T-helper 17 cell (primary cell): ENCODE data around the gene SUFU. TPM values are rescaled to one million over a fixed set of nuclear protein-coding genes. Genes with fewer than 3 reads are reported as not detected.
A peak's percentile ranks its signal among the peaks of the same experiment; 100 is the strongest.
"Not testable (repeated sequence)": the region's sequence is repeated elsewhere in the genome, so short reads cannot be mapped to it uniquely, and the experiment has no call there.

Experiments
- ATAC-seq: fragments of 150-1000 bp; cut with Tn5 transposase; 2 replicates; pipeline ENCODE4 v1.10.0; 2021; ENCODE audit warnings: mild to moderate bottlenecking, moderate library complexity
- DNase-seq, 3 donors: peaks; one replicate each; pipeline versions ENCODE4 v3.0.0 to v3.0.0-alpha.2; 2020 to 2021
- H3K9me3 ChIP-seq: one replicate; pipeline ENCODE4 v1.7.0; 2013; ENCODE audit warnings: low read length, mild to moderate bottlenecking; ENCODE audit not compliant: control insufficient read depth, poor library complexity, severe bottlenecking
- H3K27ac Mint-ChIP-seq: one replicate; pipeline ENCODE4 v1.8.0; 2022; ENCODE audit warnings: mild to moderate bottlenecking, moderate library complexity, mixed read lengths
- H3K27me3 Mint-ChIP-seq: one replicate; pipeline ENCODE4 v1.8.0; 2022; ENCODE audit warnings: mixed read lengths
- H3K36me3 Mint-ChIP-seq: one replicate; pipeline ENCODE4 v1.8.0; 2022; ENCODE audit warnings: low read depth, mixed read lengths
- H3K4me1 Mint-ChIP-seq: one replicate; pipeline ENCODE4 v1.8.0; 2022; ENCODE audit warnings: mild to moderate bottlenecking, mixed read lengths
- H3K4me3 Mint-ChIP-seq: one replicate; pipeline ENCODE4 v1.8.0; 2022; ENCODE audit warnings: mild to moderate bottlenecking, moderate library complexity, mixed read lengths
- total RNA-seq, 4 donors: library from RNA in 2 of 4; stranded (reverse) in 2 of 4; gene quantifications; one replicate each; pipeline ENCODE4 v1.2.3 and lab custom pipeline; 2022 to 2026

SUFU gene
- total RNA-seq (10 to 100 TPM; 14.4 to 16.4 TPM), total RNA-seq (lab: John Stamatoyannopoulos, UW) (13.8 to 21.6 reads per million in 2 donors)

DNA sequence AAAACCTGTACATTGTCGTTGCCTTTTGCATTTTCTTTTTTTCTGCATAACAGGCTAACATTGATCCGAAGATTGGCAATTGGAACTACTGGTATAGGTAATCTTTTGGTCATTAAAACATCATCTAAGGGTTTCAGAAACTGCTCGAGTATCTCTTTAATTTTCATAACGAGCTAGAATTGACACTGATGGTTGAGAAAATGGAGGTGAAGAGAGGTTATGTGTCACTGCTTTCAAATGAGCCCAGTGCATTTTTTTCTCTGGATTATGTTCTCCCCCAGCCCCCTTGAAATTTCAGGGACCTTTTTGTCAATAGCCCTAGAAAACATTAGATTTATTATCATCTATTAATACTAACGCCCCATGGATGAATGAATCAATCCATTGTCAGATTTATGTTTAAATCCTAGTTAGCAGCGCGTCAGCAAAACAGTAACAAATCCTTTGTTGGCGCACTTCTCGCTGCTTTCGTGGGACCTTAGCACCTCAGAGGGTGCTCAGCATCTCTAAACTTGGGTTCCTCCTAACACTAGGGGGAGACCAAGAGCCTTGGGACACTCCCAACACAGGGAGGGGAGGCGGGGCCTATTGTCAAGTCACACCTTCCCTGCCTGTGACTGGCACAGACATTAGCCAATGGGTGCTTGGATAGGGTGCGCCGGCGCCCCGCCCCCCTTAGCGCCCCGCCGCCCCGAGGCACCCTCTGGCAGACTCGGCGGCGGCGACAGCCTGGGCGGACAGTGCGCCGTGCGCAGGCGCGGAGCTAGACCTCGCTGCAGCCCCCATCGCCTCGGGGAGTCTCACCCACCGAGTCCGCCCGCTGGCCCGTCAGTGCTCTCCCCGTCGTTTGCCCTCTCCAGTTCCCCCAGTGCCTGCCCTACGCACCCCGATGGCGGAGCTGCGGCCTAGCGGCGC is at the start of gene SUFU:
TSS of gene SUFU (plus strand) at position 709 of the 915 bp plus-strand sequence. CDS start at position 890, 181 bp downstream.
- peak; percentile 97 to 98 (median 97) for DNase-seq
- no peak within 1 kb of the TSS for H3K4me3 Mint-ChIP-seq
- H3K9me3 ChIP-seq: no peaks in the 10 kb centered on the region
- peaks cover 29% of the 10 kb centered on the region for H3K4me1 Mint-ChIP-seq
- peak within 1 kb of the TSS; percentile 88 for H3K27ac Mint-ChIP-seq
- H3K36me3 Mint-ChIP-seq: no peaks in the 10 kb centered on the region
- H3K27me3 Mint-ChIP-seq: no peaks in the 10 kb centered on the region
- ATAC-seq: peak; percentile 70

- not testable (repeated sequence) for H3K27me3 Mint-ChIP-seq, H3K36me3 Mint-ChIP-seq
Observed at GRCh38 chr10:102454662-102455487, 48.9 kb upstream of the SUFU start.

DNA sequence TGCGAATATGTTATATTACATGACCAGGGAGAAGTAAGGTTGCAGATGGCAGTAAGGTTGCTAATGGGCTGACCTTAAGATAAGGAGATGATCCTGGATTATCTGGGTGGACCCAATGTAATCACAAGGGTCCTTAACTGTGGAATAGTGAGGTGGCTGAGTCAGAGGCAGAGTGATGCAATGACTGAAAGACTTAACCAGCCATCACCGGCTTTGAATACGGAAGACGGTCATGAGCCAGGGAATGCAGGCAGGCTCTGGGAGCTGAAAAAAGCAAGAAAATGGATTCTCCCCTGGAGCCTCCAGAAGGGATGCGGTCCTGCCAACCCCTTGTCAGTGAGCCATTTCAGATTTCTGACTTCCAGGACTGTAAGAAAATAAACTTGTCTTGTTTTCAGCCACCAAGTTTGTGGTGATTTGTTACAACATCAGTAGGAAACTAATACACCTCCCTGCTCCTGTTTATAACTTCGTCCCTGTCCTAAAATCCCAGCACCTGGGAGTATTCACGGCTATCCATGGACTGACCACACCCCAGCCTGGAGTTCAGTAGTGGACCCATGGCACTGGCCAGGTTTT is 47.8 kb upstream of the SUFU start:
- ATAC-seq: no peak
- peaks cover 22% of the 10 kb centered on the region for H3K4me1 Mint-ChIP-seq
- peaks cover 2% of the 10 kb centered on the region for H3K36me3 Mint-ChIP-seq
- no peak overlapping the region for H3K27ac Mint-ChIP-seq
- DNase-seq: no peak
- no peak overlapping the region for H3K4me3 Mint-ChIP-seq
- H3K27me3 Mint-ChIP-seq: no peaks in the 10 kb centered on the region
- H3K9me3 ChIP-seq: no peaks in the 10 kb centered on the region

More at GRCh38 chr10:102454662-102455487, 48.9 kb upstream of the SUFU start:
- not testable (repeated sequence) for ATAC-seq, H3K27ac Mint-ChIP-seq, H3K9me3 ChIP-seq, DNase-seq, H3K4me3 Mint-ChIP-seq
- H3K4me1 Mint-ChIP-seq: peaks cover 19% of the 10 kb centered on the region

- ATAC-seq (no peak), DNase-seq (no peak)
- H3K36me3 Mint-ChIP-seq: peaks cover 2% of the 10 kb centered on the region
- no peak overlapping the region for H3K4me3 Mint-ChIP-seq
- peak overlapping the region; percentile 8 for H3K27ac Mint-ChIP-seq
- peaks cover 27% of the 10 kb centered on the region for H3K4me1 Mint-ChIP-seq
- H3K27me3 Mint-ChIP-seq: no peaks in the 10 kb centered on the region
- H3K9me3 ChIP-seq: no peaks in the 10 kb centered on the region
Observed at GRCh38 chr10:102457591-102458150, 46.1 kb upstream of the SUFU start.

- Mint-ChIP-seq H3K36me3 (no peaks in the 10 kb centered on the region), H3K4me3 (no peak overlapping the region), H3K4me1 (peaks cover 25% of the 10 kb centered on the region), H3K27ac (peak overlapping the region; percentile 8), H3K27me3 (no peaks in the 10 kb centered on the region)
- H3K9me3 ChIP-seq: no peaks in the 10 kb centered on the region
- DNase-seq: no peak
- no peak for ATAC-seq
Observed at GRCh38 chr10:102458656-102459055, 45.1 kb upstream of the SUFU start.

- Mint-ChIP-seq H3K4me1 (peaks cover 25% of the 10 kb centered on the region), H3K4me3 (peak overlapping the region; percentile 92), H3K27me3 (no peaks in the 10 kb centered on the region), H3K36me3 (no peaks in the 10 kb centered on the region), H3K27ac (peak overlapping the region; percentile 93)
- H3K9me3 ChIP-seq: no peaks in the 10 kb centered on the region
- ATAC-seq (peak; percentile 25), DNase-seq (no peak)
Observed at GRCh38 chr10:102460836-102461186, 43.0 kb upstream of the SUFU start.

GRCh38 chr10:102461187-102462054 is 42.4 kb upstream of the SUFU start:
- peak overlapping the region; percentile 92 for H3K4me3 Mint-ChIP-seq
- no peaks in the 10 kb centered on the region for H3K9me3 ChIP-seq
- H3K27me3 Mint-ChIP-seq: no peaks in the 10 kb centered on the region
- peak overlapping the region; percentile 93 for H3K27ac Mint-ChIP-seq
- ATAC-seq: peak; percentile 99
- peaks cover 25% of the 10 kb centered on the region for H3K4me1 Mint-ChIP-seq
- H3K36me3 Mint-ChIP-seq: no peaks in the 10 kb centered on the region
- DNase-seq: peak; percentile 89 to 97 (median 91)

DNA sequence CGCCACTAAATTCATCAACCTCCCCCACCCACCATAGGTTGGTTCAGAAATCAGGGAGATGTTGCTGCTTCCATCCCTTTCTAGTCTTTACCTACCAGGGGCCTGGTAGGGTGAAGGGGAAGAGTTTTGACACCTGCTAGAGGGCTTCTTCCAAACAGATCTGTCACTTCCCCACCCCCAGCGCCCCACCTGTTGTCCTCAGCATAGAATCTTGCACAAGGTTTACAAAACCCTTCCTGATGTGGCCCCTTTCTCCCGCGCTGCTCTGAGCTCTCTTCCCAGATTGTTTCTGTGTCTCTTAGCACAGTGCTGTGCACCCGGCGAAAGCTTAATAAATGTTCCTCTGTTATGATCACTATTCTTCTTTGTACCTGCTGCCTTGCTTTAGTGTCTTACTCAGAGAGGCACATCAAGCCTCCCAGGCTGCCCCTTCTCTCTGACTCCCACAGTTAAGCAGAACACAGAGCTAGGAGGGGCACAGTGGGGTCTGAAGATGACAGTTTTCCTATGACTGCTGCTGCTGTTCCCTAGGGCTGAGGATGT is 41.2 kb upstream of the SUFU start:
- no peak for DNase-seq
- Mint-ChIP-seq H3K27me3 (no peaks in the 10 kb centered on the region), H3K36me3 (no peaks in the 10 kb centered on the region), H3K4me3 (peak overlapping the region; percentile 92), H3K4me1 (peaks cover 25% of the 10 kb centered on the region), H3K27ac (no peak overlapping the region)
- ATAC-seq: no peak
- H3K9me3 ChIP-seq: no peaks in the 10 kb centered on the region

GRCh38 chr10:102463983-102464382 is 39.8 kb upstream of the SUFU start:
- ATAC-seq: no peak
- Mint-ChIP-seq H3K36me3 (no peaks in the 10 kb centered on the region), H3K27ac (no peak overlapping the region), H3K4me1 (peaks cover 25% of the 10 kb centered on the region), H3K27me3 (no peaks in the 10 kb centered on the region), H3K4me3 (no peak overlapping the region)
- no peak for DNase-seq
- no peaks in the 10 kb centered on the region for H3K9me3 ChIP-seq

DNA sequence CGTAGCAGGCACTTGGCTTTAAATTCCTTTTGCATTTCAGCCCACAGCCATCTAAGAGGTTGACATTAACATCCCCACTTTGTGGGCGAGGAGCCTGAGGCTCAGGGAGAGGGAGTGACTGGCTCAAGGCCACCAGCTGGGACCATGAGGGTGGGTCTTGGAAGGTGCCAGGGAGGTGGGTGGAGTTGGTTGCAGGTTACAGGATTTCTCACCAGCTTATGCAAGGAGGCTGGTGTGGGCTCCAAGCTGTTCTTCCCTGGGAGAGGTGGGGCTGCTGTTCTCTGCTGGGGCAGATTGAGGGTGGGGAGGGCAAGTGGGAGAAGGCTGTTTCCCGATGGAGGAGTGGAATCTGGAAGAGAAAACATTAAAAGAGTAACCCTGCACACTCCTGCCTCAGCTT is 38.3 kb upstream of the SUFU start:
- H3K27me3 Mint-ChIP-seq: no peaks in the 10 kb centered on the region
- no peaks in the 10 kb centered on the region for H3K36me3 Mint-ChIP-seq
- no peak overlapping the region for H3K27ac Mint-ChIP-seq
- no peak overlapping the region for H3K4me3 Mint-ChIP-seq
- no peak for ATAC-seq
- peaks cover 24% of the 10 kb centered on the region for H3K4me1 Mint-ChIP-seq
- no peak for DNase-seq
- no peaks in the 10 kb centered on the region for H3K9me3 ChIP-seq

DNA sequence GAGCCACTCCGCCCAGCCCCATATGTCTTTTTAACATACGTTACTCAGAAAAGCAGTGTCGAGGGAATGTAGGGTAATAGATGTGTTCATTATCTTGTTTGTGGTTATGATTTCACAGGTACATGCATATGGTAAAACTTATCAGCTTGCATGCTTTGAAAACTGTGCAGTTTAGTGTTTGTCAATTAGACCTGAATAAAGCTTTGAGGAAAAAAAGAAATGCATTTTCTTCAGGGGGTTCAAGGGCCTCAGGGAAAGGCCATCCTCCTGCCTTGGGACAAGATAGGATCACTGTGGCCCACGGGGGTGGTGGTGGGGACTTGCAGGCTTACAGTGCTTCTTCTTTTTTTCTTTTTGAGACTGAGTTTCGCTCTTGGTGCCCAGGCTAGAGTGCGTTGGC is 36.5 kb upstream of the SUFU start:
- ATAC-seq (no peak), DNase-seq (no peak)
- peaks cover 11% of the 10 kb centered on the region for H3K4me1 Mint-ChIP-seq
- H3K27me3 Mint-ChIP-seq: no peaks in the 10 kb centered on the region
- H3K27ac Mint-ChIP-seq: no peak overlapping the region
- no peaks in the 10 kb centered on the region for H3K9me3 ChIP-seq
- no peaks in the 10 kb centered on the region for H3K36me3 Mint-ChIP-seq
- H3K4me3 Mint-ChIP-seq: no peak overlapping the region

GRCh38 chr10:102467971-102468438 is 35.8 kb upstream of the SUFU start:
- H3K4me3 Mint-ChIP-seq: no peak overlapping the region
- no peaks in the 10 kb centered on the region for H3K9me3 ChIP-seq
- H3K36me3 Mint-ChIP-seq: no peaks in the 10 kb centered on the region
- H3K4me1 Mint-ChIP-seq: peaks cover 8% of the 10 kb centered on the region
- ATAC-seq (no peak), DNase-seq (no peak)
- no peak overlapping the region for H3K27ac Mint-ChIP-seq
- no peaks in the 10 kb centered on the region for H3K27me3 Mint-ChIP-seq
